Measurements from ENCODE around the gene RAB2B. TPM values are rescaled to one million over a fixed set of nuclear protein-coding genes. Genes with fewer than 3 reads are reported as not detected.
A peak's percentile ranks its signal among the peaks of the same experiment; 100 is the strongest.

RAB2B gene
- total RNA-seq, 4 donors from 2014 or later = 21.3 to 30.0 (median 25.6) TPM

DNA sequence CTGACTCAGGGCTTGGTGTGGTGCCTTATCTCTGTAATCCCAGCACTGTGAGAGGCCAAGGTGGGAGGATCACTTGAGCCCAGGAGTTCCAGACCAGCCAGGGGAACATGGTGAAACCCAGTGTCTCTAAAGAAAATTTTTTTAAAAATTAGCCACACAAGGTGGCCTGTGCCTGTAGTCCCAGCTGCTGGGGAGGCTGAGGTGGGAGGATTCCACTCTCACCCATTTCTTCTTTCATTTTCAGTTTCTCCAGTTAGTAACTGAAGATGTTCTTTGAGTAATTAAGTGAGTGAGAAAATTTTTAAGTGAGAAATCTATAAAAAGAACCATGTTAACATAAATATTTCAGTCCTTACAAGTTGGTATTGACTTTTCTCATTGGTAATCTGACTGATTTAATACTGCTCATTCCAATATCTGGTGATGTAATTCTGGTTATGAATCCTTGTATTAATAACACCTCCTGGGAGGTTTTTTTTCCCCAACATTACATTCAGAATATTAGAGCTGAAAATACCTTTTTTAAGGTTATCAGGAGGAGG is 28.3 kb upstream of the RAB2B start:
- TF ChIP-seq, protein P1, sequence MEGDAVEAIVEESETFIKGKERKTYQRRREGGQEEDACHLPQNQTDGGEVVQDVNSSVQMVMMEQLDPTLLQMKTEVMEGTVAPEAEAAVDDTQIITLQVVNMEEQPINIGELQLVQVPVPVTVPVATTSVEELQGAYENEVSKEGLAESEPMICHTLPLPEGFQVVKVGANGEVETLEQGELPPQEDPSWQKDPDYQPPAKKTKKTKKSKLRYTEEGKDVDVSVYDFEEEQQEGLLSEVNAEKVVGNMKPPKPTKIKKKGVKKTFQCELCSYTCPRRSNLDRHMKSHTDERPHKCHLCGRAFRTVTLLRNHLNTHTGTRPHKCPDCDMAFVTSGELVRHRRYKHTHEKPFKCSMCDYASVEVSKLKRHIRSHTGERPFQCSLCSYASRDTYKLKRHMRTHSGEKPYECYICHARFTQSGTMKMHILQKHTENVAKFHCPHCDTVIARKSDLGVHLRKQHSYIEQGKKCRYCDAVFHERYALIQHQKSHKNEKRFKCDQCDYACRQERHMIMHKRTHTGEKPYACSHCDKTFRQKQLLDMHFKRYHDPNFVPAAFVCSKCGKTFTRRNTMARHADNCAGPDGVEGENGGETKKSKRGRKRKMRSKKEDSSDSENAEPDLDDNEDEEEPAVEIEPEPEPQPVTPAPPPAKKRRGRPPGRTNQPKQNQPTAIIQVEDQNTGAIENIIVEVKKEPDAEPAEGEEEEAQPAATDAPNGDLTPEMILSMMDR (IDR thresholded peaks at IDR 0.05) = no peak
- DNase-seq (ENCODE audit: low spot score) (no peak), ATAC-seq (ENCODE audit: low FRiP score) (no peak)

DNA sequence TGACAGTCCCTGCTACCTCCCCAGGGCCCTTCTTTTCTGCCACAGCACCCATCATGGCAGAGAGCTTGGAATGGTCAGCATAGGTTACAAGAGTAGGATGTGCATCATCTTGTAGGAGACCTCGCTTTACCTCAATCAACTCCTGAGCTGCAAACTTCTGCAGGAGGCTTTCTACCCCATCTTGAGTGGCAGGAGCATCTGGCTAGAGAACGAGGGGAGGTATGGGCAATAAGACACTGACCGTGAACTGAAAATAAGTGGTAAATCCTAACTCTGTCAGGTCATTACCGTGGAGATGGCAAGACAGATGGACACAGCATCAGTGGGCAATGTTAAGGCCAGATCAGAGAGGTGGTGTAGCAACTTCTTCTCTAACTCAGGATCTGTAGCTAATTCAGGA is 26.6 kb upstream of the RAB2B start:
- ATAC-seq (ENCODE audit: low FRiP score) = no peak

DNA sequence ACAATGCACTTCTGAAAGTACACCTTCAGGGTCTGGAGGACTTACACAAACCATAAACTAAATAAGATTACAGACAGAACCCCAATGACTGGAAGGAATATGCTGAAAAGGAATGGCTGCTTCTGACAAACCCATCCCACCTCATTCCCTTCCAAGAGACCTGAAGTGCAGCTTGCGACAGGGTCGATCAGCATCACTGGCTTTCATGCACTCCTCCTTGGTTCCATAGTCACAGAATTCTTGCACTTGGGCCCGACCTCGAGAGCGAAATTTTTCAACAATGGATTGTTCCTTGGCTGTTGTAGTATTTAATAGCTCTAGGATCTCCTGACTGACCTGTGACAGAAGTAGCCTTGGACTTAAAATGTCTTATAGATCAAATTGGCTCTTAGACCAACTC is 24.8 kb upstream of the RAB2B start:
- DNase-seq (ENCODE audit: low spot score) (no peak), ATAC-seq (ENCODE audit: low FRiP score) (no peak)
- TF ChIP-seq, protein P1 (IDR thresholded peaks at IDR 0.05) = no peak

More for the DNA sequence above, 26.6 kb upstream of the RAB2B start:
- TF ChIP-seq, protein P1 (IDR thresholded peaks at IDR 0.05) = no peak
- no peak for DNase-seq (ENCODE audit: low spot score)

DNA sequence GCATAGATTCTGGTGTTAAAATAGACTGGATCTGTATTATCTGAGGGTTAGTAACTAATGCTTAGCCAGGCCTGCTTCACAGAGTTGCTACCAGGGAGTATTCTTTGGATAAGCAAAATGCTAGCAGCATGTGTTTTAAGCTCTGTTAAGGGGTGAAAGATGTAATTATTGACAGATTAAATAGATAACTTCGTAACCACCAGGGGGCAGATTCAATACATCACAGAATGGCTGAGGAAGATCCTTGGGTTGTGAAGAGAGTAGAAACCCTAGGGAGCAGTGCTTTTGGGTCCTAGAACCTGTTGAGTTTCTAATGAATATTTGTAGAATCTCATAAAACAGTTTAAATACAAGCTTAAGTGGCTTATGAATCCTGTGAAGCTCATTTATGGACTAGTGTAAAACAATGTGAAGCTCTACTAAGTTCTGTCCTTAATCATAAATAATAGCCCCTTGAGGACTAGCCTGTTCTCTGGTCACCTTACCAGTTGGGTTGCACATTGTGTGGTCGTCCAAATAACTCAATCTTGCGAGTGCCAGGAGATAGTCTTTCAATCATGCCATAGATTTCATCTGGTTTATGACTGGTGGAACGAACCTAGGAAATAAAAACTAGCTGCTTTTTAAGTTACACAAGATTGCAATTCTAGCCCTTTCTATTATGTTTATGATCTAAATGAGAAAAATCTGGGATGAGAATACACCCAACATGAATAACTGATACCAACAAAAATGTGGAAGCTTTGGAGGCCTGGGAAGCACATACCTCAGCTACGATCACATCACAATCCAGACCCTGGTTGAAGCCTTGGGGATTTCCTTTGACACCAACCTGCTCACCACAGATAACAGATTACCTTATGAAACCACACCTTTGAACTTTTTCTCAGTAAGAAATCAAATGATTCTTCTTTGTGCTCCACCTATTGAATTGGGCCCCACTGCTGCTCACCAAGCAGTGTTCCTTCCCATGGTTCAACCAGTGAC is 22.1 kb upstream of the RAB2B start:
- ATAC-seq (ENCODE audit: low FRiP score) (no peak), DNase-seq (ENCODE audit: low spot score) (no peak)
- TF ChIP-seq, protein P1 (IDR thresholded peaks at IDR 0.05) = peak in 1 of 3 donors; percentile 17

DNA sequence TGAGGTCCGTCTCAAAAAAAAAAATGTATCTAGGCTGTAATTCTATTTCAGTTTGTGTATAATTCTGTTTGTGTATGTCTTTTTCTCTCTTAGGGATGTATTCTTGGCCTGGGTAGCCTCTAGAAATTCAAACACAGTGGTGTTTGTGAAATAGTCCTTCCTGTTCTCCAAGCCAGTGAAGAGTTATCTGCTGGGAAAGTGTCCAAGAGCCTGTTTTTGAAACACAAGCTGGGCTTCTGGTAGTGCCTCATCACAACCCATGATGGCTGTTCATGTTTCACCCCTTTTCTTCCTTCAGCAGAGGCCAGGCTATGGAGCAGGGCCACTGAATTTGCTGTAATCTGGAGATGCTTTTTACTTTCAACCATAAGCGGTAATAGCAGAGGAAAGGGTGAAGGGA is 19.7 kb upstream of the RAB2B start:
- ATAC-seq (ENCODE audit: low FRiP score) = no peak

DNA sequence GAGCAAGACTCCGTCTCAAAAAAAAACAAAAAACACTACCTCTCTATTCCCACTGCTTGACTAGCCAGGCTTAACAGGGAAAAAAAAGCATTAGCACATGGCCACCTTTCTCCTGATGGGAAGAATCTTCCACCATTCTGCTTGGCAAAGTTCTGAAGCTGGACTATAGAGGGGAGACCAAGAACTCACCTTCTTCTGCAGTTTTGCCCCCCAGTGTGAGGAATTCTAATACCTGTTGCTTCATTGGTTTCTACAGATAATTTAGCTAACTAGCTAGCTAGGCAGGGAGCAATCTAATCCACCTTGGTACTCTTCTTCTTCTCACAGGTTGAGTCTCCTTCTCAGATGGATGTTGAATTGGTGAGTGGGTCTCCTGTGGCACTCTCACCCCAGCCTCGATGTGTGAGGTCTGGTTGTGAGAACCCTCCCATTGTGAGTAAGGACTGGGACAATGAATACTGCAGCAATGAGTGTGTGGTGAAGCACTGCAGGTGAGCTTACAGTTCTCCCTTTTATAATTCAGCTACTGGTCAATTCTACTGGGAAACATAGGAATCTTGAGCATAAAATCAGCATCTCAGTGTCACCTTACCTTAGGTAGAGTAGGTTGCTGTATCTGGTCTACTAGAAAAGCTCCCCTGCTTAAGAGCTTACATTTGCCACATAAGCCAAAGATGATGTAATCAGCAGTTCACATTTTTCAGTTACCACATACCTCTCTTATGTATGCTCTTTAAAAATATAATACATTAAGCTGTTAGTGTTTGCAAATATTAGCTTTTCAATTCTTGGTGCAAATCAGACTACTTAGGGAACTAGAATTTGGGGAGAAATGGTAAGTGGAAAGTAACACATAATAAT is 18.4 kb upstream of the RAB2B start:
- no peak for ATAC-seq (ENCODE audit: low FRiP score)
- no peak for DNase-seq (ENCODE audit: low spot score)
- TF ChIP-seq, protein P1 (IDR thresholded peaks at IDR 0.05) = no peak

More for the DNA sequence above, 19.7 kb upstream of the RAB2B start:
- DNase-seq (ENCODE audit: low spot score) = no peak
- TF ChIP-seq, protein P1 (IDR thresholded peaks at IDR 0.05) = no peak

All from omental fat pad (tissue), 4 donors.